ENCODE data around the gene SHD. TPM values are rescaled to one million over a fixed set of nuclear protein-coding genes. Genes with fewer than 3 reads are reported as not detected.

Gene SHD
- total and polyA plus RNA-seq, 2 of the 13 experiments (the other 11 are each of a cell fraction or from before 2014, with no cell fraction given), result 0.11 to 0.20 TPM

DNA sequence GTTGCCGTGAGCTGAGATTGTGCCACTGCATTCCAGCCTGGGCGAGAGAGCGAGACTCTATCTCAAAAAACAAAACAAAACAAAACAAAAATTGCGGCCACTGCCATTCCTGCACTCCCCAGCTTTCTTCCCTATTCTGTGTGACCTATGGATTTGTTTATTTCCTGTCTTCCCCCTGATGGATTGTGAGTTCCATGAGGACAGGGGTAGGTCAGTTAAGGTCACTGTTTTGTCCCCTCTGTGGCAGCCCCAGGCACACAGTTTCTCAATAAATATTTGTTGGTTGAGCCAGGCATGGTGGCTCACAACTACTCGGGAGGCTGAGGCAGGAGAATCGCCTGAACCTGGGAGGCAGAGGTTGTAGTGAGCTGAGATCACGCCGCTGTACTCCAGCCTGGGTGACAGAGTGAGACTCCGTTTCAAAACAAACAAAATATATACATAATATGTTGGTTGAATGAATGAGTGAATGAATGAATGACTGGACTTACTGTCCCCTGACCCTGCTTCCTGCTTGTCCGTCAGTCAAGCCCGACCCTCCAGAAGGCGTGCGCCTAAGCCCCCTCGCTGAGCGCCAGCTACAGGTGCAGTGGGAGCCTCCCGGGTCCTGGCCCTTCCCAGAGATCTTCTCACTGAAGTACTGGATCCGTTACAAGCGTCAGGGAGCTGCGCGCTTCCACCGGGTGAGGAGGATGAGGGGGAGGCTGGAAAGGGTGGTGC, 44.8 kb upstream of the SHD start (continued):
- TF ChIP-seq, protein P1, sequence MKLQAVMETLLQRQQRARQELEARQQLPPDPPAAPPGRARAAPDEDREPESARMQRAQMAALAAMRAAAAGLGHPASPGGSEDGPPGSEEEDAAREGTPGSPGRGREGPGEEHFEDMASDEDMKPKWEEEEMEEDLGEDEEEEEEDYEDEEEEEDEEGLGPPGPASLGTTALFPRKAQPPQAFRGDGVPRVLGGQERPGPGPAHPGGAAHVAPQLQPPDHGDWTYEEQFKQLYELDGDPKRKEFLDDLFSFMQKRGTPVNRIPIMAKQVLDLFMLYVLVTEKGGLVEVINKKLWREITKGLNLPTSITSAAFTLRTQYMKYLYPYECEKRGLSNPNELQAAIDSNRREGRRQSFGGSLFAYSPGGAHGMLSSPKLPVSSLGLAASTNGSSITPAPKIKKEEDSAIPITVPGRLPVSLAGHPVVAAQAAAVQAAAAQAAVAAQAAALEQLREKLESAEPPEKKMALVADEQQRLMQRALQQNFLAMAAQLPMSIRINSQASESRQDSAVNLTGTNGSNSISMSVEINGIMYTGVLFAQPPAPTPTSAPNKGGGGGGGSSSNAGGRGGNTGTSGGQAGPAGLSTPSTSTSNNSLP (IDR thresholded peaks at IDR 0.05; ENCODE audit: low read depth, low read length), result no peak
- TF ChIP-seq KLF12 (CRISPR knock-in tag; IDR thresholded peaks at IDR 0.05; ENCODE audit: borderline replicate concordance), result 0 out of 2 replicates have a peak, but pooled peaks have one; percentile 47
- TF ChIP-seq, protein P2, sequence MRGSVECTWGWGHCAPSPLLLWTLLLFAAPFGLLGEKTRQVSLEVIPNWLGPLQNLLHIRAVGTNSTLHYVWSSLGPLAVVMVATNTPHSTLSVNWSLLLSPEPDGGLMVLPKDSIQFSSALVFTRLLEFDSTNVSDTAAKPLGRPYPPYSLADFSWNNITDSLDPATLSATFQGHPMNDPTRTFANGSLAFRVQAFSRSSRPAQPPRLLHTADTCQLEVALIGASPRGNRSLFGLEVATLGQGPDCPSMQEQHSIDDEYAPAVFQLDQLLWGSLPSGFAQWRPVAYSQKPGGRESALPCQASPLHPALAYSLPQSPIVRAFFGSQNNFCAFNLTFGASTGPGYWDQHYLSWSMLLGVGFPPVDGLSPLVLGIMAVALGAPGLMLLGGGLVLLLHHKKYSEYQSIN (CRISPR knock-in tag; IDR thresholded peaks at IDR 0.05; ENCODE audit: borderline replicate concordance), result no peak
- TF ChIP-seq, protein P3, sequence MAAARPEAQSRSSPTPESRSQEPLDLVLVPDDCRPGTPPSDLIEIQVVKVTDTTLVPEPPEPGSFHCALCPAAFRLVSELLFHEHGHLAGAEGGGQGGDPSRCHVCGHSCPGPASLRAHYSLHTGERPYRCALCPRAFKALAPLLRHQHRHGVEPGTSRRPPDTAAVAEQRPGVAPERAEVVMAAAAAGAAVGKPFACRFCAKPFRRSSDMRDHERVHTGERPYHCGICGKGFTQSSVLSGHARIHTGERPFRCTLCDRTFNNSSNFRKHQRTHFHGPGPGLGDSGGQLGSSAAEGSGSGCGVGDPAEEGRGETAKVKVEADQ (CRISPR knock-in tag; IDR thresholded peaks at IDR 0.05; ENCODE audit: borderline replicate concordance), result no peak
- TF ChIP-seq NR1H2 (CRISPR knock-in tag; IDR thresholded peaks at IDR 0.05; ENCODE audit: borderline replicate concordance, low read depth), result no peak
- no peak for TF ChIP-seq MTA1 (CRISPR knock-in tag; IDR thresholded peaks at IDR 0.05; ENCODE audit: borderline replicate concordance)
- TF ChIP-seq ZNF256 (CRISPR knock-in tag; conservative IDR thresholded peaks at IDR 0.05), result peak; percentile 54; the same call in 1 of the 2 replicates
- TF ChIP-seq, protein P4, sequence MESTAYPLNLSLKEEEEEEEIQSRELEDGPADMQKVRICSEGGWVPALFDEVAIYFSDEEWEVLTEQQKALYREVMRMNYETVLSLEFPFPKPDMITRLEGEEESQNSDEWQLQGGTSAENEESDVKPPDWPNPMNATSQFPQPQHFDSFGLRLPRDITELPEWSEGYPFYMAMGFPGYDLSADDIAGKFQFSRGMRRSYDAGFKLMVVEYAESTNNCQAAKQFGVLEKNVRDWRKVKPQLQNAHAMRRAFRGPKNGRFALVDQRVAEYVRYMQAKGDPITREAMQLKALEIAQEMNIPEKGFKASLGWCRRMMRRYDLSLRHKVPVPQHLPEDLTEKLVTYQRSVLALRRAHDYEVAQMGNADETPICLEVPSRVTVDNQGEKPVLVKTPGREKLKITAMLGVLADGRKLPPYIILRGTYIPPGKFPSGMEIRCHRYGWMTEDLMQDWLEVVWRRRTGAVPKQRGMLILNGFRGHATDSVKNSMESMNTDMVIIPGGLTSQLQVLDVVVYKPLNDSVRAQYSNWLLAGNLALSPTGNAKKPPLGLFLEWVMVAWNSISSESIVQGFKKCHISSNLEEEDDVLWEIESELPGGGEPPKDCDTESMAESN (CRISPR knock-in tag; conservative IDR thresholded peaks at IDR 0.05), result peak; percentile 73; the same call in 1 of the 2 replicates
- TF ChIP-seq SOX5 (CRISPR knock-in tag; IDR thresholded peaks at IDR 0.05; ENCODE audit: borderline replicate concordance), result peak; percentile 75
- no peak for TF ChIP-seq ARHGAP35 (CRISPR knock-in tag; IDR thresholded peaks at IDR 0.05; ENCODE audit: borderline replicate concordance)
- TF ChIP-seq, protein P5, sequence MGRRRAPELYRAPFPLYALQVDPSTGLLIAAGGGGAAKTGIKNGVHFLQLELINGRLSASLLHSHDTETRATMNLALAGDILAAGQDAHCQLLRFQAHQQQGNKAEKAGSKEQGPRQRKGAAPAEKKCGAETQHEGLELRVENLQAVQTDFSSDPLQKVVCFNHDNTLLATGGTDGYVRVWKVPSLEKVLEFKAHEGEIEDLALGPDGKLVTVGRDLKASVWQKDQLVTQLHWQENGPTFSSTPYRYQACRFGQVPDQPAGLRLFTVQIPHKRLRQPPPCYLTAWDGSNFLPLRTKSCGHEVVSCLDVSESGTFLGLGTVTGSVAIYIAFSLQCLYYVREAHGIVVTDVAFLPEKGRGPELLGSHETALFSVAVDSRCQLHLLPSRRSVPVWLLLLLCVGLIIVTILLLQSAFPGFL (CRISPR knock-in tag; IDR thresholded peaks at IDR 0.05), result no peak
- TF ChIP-seq, protein P6, sequence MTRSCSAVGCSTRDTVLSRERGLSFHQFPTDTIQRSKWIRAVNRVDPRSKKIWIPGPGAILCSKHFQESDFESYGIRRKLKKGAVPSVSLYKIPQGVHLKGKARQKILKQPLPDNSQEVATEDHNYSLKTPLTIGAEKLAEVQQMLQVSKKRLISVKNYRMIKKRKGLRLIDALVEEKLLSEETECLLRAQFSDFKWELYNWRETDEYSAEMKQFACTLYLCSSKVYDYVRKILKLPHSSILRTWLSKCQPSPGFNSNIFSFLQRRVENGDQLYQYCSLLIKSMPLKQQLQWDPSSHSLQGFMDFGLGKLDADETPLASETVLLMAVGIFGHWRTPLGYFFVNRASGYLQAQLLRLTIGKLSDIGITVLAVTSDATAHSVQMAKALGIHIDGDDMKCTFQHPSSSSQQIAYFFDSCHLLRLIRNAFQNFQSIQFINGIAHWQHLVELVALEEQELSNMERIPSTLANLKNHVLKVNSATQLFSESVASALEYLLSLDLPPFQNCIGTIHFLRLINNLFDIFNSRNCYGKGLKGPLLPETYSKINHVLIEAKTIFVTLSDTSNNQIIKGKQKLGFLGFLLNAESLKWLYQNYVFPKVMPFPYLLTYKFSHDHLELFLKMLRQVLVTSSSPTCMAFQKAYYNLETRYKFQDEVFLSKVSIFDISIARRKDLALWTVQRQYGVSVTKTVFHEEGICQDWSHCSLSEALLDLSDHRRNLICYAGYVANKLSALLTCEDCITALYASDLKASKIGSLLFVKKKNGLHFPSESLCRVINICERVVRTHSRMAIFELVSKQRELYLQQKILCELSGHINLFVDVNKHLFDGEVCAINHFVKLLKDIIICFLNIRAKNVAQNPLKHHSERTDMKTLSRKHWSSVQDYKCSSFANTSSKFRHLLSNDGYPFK (CRISPR knock-in tag; IDR thresholded peaks at IDR 0.05; ENCODE audit: borderline replicate concordance), result no peak; the same call in 1 of the 2 replicates
- TF ChIP-seq ZNF383 (CRISPR knock-in tag; IDR thresholded peaks at IDR 0.05; ENCODE audit: borderline replicate concordance), result no peak
- TF ChIP-seq GATAD2A (CRISPR knock-in tag; IDR thresholded peaks at IDR 0.05), result peak; percentile 32; the same call in 1 of the 2 replicates
- no peak for TF ChIP-seq ATAD3A (CRISPR knock-in tag; IDR thresholded peaks at IDR 0.05)
- TF ChIP-seq, protein P7, sequence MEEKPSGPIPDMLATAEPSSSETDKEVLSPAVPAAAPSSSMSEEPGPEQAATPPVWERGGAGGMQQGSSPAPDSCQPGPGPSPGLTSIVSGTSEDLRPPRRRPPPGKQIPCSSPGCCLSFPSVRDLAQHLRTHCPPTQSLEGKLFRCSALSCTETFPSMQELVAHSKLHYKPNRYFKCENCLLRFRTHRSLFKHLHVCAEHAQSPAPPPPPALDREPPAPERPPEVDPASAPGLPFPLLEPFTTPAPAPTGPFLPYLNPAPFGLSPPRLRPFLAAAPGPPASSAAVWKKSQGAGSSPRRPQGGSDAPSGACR (CRISPR knock-in tag; IDR thresholded peaks at IDR 0.05), result no peak; the same call in 1 of the 2 replicates
- TF ChIP-seq TP53 (CRISPR knock-in tag; conservative IDR thresholded peaks at IDR 0.05), result 0 out of 2 replicates have a peak, but pooled peaks have one; percentile 13
